ENCODE data around the gene ISCA2.

The ISCA2 gene

GRCh38 chr14:74486164-74486563 lies 7.4 kb upstream of the ISCA2 start:
- Histone ChIP-seq H3K9ac (ENCODE audit: low read length) (no peak overlapping the region), H3K36me3 (ENCODE audit: low read length) (no peaks in the 10 kb centered on the region), H3K9me3 (ENCODE audit: insufficient read depth, low read length) (no peaks in the 10 kb centered on the region), H4K20me1 (ENCODE audit: low read depth, low read length) (no peaks in the 10 kb centered on the region), H3K27me3 (ENCODE audit: low read length) (no peaks in the 10 kb centered on the region), H3K9me2 (replicated peaks; ENCODE audit: insufficient read depth, low read length) (no peaks in the 10 kb centered on the region), H3K79me2 (ENCODE audit: insufficient read depth, low read length) (no peaks in the 10 kb centered on the region), H2AFZ (ENCODE audit: low read depth, low read length, severe bottlenecking) (no peak overlapping the region), H3K4me2 (ENCODE audit: low read depth, low read length, poor library complexity, severe bottlenecking) (no peak overlapping the region), H3K27ac (ENCODE audit: low read depth, low read length) (no peak overlapping the region), H3K4me3 (ENCODE audit: insufficient read depth, low read length, poor library complexity, severe bottlenecking) (no peak overlapping the region), H3F3A (ENCODE audit: insufficient read depth) (no peaks in the 10 kb centered on the region)
- TF ChIP-seq CTCF (IDR thresholded peaks at IDR 0.05; ENCODE audit: insufficient read depth, low read length, poor library complexity, severe bottlenecking) (no peak), EZH2phosphoT487 (conservative IDR thresholded peaks at IDR 0.05; ENCODE audit: low read length) (no peak)

- no peaks in the 10 kb centered on the region for H3K9me3 ChIP-seq (ENCODE audit: insufficient read depth, low read length)
- no peak for TF ChIP-seq CTCF (IDR thresholded peaks at IDR 0.05; ENCODE audit: insufficient read depth, low read length, poor library complexity, severe bottlenecking)
- TF ChIP-seq EZH2phosphoT487 (conservative IDR thresholded peaks at IDR 0.05; ENCODE audit: low read length), result no peak
- H3K9ac ChIP-seq (ENCODE audit: low read length), result no peak overlapping the region
- no peaks in the 10 kb centered on the region for H3K27me3 ChIP-seq (ENCODE audit: low read length)
- H3K4me2 ChIP-seq (ENCODE audit: low read depth, low read length, poor library complexity, severe bottlenecking), result no peak overlapping the region
- H3K9me2 ChIP-seq (replicated peaks; ENCODE audit: insufficient read depth, low read length), result no peaks in the 10 kb centered on the region
- no peak overlapping the region for H2AFZ ChIP-seq (ENCODE audit: low read depth, low read length, severe bottlenecking)
- H3K36me3 ChIP-seq (ENCODE audit: low read length), result no peaks in the 10 kb centered on the region
- no peaks in the 10 kb centered on the region for H3F3A ChIP-seq (ENCODE audit: insufficient read depth)
- no peak overlapping the region for H3K27ac ChIP-seq (ENCODE audit: low read depth, low read length)
- H4K20me1 ChIP-seq (ENCODE audit: low read depth, low read length), result no peaks in the 10 kb centered on the region
- no peaks in the 10 kb centered on the region for H3K79me2 ChIP-seq (ENCODE audit: insufficient read depth, low read length)
- H3K4me3 ChIP-seq (ENCODE audit: insufficient read depth, low read length, poor library complexity, severe bottlenecking), result no peak overlapping the region
These were observed 4.7 kb upstream of the ISCA2 start for GRCh38 chr14:74488786-74489397.

GRCh38 chr14:74490486-74490885 lies 3.1 kb upstream of the ISCA2 start:
- H3K4me2 ChIP-seq (ENCODE audit: low read depth, low read length, poor library complexity, severe bottlenecking), result no peak overlapping the region
- H3F3A ChIP-seq (ENCODE audit: insufficient read depth), result no peaks in the 10 kb centered on the region
- H4K20me1 ChIP-seq (ENCODE audit: low read depth, low read length), result no peaks in the 10 kb centered on the region
- TF ChIP-seq CTCF (IDR thresholded peaks at IDR 0.05; ENCODE audit: insufficient read depth, low read length, poor library complexity, severe bottlenecking) (no peak), EZH2phosphoT487 (conservative IDR thresholded peaks at IDR 0.05; ENCODE audit: low read length) (no peak)
- no peak overlapping the region for H3K9ac ChIP-seq (ENCODE audit: low read length)
- no peaks in the 10 kb centered on the region for H3K27me3 ChIP-seq (ENCODE audit: low read length)
- no peak overlapping the region for H2AFZ ChIP-seq (ENCODE audit: low read depth, low read length, severe bottlenecking)
- no peaks in the 10 kb centered on the region for H3K9me2 ChIP-seq (replicated peaks; ENCODE audit: insufficient read depth, low read length)
- no peak overlapping the region for H3K4me3 ChIP-seq (ENCODE audit: insufficient read depth, low read length, poor library complexity, severe bottlenecking)
- H3K36me3 ChIP-seq (ENCODE audit: low read length), result no peaks in the 10 kb centered on the region
- H3K27ac ChIP-seq (ENCODE audit: low read depth, low read length), result no peak overlapping the region
- H3K9me3 ChIP-seq (ENCODE audit: insufficient read depth, low read length), result no peaks in the 10 kb centered on the region
- H3K79me2 ChIP-seq (ENCODE audit: insufficient read depth, low read length), result no peaks in the 10 kb centered on the region
